Left lobe of liver (tissue), 2 donors: ENCODE data around the gene SYNJ2. TPM values are rescaled to one million over a fixed set of nuclear protein-coding genes. Genes with fewer than 3 reads are reported as not detected.
A peak's percentile ranks its signal among the peaks of the same experiment; 100 is the strongest.

Source experiments
- ATAC-seq: fragments of 200-7000 bp; cut with Tn5 transposase; one replicate; pipeline ENCODE4 v1.9.1; 2020; ENCODE audit warnings: mild to moderate bottlenecking, moderate library complexity
- DNase-seq: peaks from one replicate; pipeline ENCODE4 v3.0.0-alpha.2; 2020; ENCODE audit warnings: low spot score
- total RNA-seq: library from RNA; stranded (reverse); gene quantifications from one replicate; pipeline ENCODE4 v1.2.1, GENCODE V29; 2021
- donor health status: DM: no; HTN: no; CAD: no; lungs with moderate emphysema.
- donor health status: DM: no; HTN: yes; CAD: no.

The SYNJ2 gene
- total RNA-seq, 1 donor from 2014 or later: 5.5 TPM

DNA sequence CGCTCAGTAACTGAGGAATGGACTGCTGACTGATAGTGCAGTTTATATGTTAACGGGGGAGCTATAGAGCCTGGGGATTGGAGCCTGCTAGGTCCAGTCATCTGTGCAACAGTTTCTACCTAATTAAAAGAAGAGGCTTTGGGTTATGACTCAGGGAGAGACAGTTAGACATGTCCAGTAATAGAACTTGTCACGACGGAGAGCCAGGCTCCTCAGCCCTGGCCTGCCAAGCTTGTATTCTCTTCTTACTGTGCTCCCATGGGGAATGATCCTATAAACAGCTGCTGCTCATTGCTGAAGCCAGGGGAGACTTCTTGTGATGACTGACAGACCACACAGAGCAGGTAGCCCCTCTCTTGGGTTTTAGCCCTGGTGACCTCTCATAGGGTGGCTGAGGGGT is 69.3 kb downstream of the SYNJ2 start:
- no peak for DNase-seq
- ATAC-seq: no peak

DNA sequence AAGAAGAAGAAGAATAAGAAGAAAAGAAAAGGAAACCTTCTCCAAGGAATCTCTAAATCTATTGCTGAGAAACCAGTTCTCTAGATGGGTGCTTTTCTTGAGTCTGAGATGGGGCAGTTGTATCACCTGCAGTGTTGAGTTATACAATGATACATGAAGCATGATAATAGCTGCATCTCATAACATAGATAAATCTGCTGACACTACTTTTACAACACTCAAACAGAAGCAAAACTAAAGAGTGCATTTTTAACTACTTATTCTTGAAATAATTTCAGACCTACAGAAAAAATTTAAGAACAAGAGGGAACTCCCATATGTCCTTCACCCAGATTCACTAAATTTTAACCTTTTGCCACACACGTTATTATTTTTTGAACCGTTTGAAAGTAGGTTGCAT is 70.3 kb downstream of the SYNJ2 start:
- DNase-seq (no peak), ATAC-seq (no peak)

DNA sequence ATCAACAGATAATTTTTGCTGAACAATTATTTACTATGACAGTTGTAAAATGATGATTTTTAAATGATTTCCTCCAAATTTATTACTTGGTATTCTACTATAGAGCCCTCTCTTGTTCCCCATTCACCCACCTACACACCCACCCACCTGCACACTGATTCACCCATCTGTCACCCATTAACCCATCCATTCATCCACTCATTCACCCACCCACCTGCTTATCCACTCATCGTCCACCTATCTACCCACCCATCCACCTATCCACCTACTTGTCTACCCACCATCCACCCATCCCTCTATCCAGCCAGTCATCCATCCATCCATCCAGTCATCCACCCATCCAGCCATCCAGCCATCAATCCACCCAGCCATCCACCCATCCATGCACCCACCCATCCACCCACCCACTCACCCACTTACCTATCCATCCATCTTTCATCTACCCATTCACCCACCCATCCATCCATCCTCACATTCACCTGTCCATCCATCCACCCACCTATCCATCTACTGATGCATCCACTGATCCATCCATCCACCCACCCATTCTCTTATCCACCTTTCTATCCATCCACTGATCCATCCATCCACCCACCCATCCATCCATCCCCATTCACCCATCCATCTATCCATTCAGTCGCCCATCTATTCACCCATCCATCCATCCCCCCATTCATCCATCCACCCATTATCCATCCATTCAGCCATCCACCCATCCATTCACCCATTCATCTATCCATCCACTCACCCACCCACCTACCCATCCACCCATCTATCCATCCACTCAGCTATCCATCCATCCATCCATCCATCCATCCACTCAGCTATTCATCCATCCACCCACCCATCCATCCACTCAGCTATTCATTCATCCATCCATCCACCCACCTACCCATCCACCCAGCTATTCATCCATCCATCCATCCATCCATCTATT is 72.0 kb downstream of the SYNJ2 start:
- no peak for DNase-seq

DNA sequence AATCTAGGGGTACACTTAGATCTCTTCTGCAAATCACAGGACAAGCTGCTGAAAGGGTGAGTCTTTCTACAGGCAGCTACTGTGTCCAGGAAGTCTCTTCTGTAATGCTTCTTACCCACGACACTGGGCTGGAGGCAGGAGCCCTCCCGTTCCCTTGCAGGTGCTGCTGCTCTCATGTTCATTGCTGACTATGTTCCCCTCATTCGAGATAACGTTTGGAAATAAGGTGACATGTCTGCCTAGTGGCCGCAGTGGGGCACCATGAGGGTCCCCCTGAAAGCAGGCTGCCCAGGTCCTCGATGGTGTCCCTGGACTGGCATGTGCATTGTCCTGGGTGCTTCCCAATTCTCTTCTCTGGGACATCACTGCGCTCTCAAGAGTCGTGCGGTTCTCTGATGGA is 74.7 kb downstream of the SYNJ2 start:
- no peak for DNase-seq

More for the DNA sequence above, 72.0 kb downstream of the SYNJ2 start:
- no peak for ATAC-seq

DNA sequence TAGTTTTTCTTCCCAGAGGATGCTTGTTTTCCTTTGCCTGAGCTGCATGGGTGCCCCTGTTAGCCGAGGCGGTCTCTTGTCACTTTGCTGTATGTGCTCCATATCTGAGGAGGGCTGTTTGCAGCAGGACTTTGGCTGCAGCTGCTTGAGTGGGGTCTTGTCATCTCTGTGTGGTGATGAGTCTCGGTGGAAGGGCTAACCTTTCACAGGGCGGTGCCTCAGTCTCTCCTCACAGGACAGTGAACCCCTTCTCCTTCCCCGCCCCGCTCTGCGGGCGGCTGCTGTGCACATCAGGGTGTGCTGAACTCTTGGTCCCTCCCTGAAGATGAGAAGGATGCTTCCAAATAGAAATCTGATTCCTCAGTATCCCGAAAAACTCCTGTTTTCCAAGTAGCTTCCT is 75.1 kb downstream of the SYNJ2 start:
- ATAC-seq (no peak), DNase-seq (no peak)

More for the DNA sequence above, 74.7 kb downstream of the SYNJ2 start:
- no peak for ATAC-seq

DNA sequence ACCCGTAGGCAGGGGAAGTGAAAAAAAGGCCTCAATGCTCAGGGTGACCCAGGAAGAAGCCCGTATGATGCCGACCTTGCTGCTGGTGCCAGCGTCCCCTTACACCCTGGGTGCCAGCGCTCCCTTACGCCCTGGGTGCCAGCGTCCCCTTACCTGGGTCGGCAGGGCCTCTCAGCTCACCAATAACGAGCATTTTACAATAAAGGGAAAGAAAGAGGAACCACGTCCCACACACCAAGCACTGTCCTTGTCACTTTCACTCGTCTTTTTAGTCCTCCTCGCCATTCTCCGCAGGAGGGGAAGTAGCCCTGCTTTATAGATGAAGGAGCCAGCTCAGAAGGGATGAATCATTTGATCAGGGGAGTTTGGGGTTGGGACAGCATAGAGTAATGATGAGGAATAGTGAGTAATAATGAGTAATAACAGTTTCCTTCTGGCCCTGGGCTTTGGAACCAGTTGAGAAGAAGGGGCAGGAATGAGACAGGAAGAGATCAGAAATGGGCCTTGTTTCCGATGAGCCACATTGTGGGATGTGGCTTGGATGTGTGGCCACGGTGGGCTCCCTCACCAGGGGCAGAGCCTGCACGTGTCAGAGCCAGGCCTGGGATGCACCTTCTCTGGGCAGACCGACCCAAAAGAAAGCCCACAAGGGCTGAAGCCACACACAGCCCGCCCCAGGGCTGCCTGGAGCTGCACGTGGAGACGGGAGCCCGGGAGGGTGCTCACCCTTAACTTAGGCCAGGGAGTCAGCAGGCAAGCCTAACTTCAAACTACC is 75.7 kb downstream of the SYNJ2 start:
- ATAC-seq (no peak), DNase-seq (no peak)

DNA sequence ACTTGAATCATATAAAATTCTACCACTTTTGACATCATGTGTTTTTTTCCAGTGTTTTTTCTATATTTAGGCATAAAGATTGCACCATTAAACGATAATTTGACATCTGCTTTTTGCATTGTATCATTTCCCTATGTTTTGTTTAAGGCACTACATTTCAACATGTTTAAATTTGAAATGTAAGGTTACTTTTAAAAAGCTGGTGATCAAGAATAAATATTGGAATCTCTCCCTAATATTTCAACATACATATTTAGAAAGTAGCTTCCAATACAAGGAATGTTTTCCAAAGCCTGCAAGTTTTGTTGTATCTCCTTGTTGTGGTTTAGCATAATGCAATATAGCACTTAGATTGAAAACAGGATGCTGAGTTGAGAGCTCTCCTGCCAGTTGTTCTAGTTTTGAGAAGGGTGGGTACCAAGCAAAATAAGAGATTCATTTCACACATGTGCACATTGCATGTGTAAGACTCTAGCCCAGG is 76.5 kb downstream of the SYNJ2 start:
- no peak for DNase-seq
- no peak for ATAC-seq

DNA sequence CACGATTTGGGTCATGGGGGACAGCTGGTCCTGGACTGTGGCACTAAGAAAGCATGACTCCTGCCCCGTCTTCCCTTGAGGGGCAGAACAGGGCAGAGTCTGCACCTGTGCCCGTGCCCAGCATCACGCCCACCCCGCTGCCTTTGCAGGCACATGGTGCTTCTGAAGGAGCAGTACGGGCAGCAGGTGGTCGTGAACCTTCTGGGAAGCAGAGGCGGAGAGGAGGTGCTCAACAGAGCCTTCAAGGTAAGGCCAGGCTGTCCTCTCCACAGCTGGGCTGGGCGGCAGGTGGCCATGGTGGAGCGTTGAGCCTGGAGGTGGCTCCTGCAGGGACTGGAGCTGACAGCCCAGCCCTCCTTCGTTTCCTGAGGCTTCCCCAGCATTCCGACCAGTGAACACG is 77.4 kb downstream of the SYNJ2 start:
- ATAC-seq (no peak), DNase-seq (peak; percentile 41)

DNA sequence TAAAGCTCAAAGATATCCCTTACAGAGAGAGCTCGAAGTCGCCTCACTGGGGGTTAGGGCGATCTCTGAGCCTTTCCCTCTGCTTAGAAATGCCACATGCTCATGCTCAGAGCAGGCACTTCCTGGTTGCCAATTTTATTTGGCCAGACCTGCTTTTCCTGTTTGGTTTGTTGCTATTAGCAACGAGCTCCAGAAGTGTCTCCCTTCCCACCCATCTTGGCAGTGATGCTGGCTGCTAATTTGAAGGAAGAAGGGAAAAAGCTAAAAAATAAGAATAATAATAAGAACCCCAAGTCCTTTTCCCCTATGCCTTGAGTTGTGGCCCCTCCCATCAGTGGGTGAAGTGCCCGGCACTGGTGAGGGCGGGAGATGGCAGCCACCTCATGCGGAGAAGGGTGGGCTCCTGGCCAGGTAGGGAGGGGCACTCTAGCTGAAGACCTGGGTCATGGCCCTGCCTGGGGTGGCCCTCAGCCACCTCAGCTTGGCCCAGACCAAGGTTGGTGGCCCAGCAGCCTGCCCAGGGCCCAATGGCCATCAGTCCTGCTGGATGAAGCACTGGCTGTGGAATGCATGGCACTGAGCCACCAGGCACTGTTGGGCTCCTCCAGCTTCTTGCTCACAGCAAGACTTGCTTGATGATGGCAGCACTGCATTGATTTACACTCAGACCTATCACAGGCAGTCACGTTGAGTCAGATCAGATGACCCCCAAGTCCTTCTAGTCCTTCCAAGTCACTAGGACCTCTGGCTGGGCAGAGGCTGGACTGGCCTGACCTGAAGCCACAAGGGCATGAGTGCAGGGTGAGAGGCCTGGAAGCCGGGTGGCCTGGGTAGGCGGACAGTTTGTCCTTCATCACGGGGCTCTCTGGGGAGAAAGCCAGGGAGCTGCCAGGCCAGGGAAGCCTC is 79.0 kb downstream of the SYNJ2 start:
- ATAC-seq (peak; percentile 86), DNase-seq (peak; percentile 75)

DNA sequence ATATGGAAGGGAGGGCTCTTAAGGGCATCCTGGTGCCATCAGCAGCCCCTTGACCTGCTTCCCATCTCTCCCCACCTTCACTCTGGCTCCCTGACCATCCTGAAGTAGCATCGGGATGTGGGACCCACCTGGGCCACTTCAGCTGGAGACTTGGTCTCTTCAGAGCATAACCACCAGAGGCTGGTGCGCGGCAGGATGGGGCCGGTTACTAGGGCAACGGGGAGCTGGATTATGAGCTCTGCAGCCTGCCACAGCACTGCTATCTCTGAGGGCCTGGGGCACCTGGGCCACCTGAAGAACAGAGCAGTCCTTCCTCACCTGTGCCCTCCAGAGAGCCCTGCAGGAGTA is 79.7 kb downstream of the SYNJ2 start:
- no peak for ATAC-seq
- peak; percentile 37 for DNase-seq

DNA sequence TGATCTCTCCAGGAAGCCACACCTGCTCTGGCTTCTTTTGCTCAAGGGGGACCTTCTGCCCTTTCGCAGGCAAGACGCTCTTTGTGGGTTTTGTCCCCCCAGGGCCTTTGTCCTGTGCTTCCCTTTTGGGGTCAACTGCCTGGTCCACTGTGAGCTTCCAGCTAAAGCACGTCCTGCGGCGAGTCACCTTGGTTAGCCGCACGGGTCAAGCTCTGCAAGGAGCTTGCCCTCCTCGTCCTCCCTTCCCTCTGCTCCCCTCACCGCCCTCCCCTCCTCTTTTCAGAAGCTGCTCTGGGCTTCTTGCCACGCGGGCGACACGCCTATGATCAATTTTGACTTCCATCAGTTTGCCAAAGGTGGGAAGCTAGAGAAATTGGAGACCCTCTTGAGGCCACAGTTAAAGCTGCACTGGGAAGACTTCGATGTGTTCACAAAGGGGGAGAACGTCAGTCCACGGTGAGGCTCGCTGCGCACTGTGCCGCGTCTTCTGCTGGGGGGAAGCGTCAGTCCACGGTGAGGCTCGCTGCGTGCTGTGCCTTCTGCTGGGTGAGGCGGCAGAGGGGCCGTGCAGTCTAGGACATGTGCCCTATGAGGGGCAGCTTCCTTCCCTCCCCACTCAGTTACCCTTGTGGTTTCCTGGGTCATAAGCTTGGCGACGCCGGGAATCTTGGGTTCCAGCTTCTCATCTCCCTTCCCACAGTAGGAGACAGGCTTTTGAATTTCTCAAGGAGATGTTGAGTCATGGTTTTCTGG is 80.2 kb downstream of the SYNJ2 start:
- DNase-seq: no peak
- no peak for ATAC-seq

DNA sequence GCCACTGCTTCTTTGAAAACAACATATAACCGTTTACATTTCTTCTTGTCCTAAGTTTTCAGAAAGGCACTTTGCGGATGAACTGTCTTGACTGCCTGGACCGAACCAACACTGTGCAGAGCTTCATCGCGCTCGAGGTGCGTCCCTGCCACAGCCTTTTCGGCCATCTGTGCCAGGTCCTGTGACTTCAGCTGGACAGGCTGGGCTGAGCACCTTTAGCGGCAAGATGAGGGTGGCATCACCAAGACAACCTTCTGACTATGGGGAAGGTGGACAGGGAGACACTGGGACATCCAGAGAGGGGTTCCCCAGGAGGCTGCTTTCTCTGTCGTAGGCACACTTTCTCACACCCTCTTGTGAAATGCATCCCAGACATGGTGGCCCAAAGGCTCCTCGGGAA is 82.1 kb downstream of the SYNJ2 start:
- DNase-seq (no peak), ATAC-seq (no peak)

DNA sequence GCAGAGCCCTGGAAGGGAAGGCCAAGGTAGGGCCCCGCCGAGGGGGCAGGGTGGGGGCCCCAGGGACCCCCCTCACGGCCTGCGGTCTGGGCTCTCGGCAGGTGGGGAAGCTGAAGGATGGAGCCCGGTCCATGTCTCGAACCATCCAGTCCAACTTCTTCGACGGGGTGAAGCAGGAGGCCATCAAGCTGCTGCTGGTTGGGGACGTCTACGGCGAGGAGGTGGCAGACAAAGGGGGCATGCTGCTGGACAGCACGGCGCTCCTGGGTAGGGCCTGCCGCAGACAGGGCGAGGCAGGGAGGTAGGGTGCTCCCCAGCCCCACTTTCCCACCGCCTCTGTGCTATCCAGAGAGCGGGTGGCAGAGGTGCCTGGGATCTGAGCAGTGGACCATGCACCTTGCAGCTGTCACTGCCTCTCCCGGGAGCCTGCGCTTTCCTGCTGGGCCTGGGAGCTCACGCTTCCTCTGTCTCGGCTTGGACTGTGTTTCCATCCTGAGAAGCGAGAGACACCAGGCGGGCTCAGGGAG is 83.1 kb downstream of the SYNJ2 start:
- ATAC-seq (no peak), DNase-seq (no peak)

DNA sequence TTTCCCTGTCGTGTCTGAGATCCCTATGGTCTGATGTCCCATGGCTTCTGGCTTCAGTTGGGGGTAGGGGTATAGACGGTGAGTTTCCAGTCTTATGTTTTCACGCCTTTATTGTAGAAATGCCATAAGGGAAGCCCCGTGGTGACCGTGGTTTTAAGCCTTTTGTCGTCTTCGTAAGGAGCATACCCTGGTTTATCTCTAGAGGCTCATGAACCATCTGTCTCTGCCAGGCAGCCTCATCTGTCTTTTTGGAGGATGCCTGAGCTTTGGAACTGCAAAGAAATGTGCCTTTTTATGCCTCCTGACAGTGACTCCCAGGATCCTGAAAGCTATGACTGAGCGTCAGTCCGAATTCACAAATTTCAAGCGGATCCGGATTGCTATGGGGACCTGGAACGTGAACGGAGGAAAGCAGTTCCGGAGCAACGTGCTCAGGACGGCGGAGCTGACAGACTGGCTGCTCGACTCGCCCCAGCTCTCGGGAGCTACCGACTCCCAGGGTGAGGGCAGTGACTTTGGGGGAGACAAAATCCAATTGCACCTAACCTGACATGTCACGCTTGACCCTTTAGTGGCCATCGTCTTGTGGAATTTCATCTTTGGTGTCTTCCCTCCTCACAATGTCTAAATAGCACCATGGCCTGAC is 84.6 kb downstream of the SYNJ2 start:
- ATAC-seq (no peak), DNase-seq (no peak)

DNA sequence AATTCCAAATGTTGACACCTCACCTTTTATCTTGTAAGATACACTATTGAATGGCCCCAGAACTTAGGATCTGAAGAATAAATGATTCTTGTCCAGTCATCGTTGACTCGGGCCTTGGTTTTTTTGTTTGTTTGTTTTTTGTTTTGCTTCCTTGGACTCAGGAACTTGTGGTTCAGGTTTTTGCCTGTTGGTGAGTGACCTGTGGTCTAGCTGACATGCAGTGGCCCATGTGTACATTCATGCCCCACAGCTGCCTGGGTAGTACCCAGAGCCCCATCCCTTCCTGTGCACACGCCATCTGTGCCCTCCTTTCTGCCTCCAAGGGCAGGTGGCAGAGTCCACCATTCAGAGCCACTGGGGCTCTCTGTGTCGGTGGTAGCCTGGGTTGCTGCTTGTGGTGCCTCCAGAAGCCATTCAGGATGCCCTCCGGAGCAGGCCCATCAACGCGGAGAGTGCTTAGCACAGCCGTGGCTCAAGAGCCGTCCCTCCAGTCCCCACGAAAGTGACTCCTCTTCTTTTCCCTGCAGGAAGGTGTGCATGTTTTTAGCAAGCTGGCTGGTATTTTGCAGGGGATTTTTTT is 85.9 kb downstream of the SYNJ2 start:
- no peak for ATAC-seq
- DNase-seq: no peak

DNA sequence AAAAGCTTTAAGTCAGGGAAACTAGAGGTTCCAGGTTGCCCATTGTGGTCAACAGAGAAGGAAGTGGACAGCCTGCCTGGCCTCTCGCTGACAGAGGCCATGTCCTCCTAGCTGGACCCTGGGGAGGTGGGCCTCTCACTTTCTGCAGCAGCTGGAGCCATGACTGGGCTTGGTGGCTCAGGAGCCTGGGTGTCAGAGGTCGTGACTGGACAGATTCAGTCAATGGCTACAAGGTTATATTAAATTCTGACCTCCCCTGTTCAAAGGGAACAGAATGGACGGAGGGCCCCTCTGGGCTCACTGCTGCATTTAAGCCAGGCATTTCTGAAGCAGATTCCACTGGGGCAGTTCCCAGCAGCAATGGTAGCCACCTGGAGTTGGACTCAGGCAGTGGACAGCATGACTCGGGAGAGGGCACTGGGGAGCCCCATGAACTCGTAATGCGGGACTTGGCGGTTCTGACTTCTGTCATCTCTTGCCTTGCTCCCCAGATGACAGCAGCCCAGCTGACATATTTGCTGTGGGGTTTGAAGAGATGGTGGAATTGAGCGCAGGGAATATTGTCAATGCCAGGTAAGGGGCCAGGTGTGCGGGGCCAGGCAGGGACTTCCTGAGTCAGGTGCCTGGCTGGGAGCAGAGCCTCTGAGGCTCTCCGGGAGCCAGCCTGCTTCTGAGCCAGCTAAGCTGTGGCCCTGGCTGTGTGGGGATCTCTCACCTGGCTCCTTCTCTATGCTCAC is 86.7 kb downstream of the SYNJ2 start:
- no peak for ATAC-seq
- DNase-seq: no peak

DNA sequence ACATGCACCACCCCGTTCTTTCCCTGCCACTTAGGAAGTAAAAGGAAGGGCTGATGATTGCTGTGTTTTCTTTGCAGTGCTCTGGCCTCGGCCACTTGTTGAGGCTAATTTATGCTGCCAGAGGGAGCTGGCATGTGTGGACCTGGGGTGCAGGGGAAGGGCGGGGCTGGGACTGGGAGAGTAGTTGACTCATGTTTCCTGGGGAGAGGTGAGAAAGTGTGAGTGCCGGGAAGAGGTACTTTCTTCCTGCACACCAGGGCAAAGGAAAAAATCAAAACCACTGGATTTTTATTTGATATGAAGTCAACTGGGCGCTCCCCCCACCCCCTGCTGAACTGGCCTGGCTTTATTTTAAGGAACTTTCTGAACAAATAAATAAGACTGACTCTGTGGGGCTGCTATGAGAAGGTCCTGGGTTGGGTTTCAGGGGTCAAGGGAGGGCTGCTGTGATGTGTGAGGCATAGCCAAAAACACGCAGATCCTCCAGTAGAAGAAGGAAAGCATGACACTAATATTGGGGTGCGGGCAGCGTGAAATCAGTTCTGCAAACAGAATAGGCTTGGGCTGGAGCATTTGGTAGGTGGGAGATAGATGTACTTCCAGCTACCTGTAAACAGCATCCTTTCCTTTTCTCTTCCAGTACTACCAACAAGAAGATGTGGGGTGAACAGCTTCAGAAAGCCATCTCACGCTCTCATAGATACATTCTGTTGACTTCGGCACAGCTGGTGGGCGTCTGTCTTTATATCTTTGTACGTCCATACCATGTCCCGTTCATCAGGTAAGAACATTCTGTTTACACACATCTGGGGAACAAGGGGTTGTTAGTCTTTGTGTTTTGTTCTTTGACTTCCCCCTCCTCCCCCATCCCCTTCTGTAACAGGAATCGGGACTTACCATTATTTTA is 87.5 kb downstream of the SYNJ2 start:
- ATAC-seq: no peak
- no peak for DNase-seq
